SU-DHL-6 (cell line): ENCODE measurements around the gene CFB.

Experiments used
- H2AFZ ChIP-seq: fragments of 200-600 bp; sonication (generic); 2 replicates; pipeline ENCODE4 v1.6.1; 2014; ENCODE audit warnings: low read depth, mild to moderate bottlenecking, moderate library complexity, mixed read lengths, antibody characterized with exemption, low read length; ENCODE audit not compliant: severe bottlenecking
- H3F3A ChIP-seq: fragments of 200-600 bp; shearing (Covaris generic); 2 replicates; pipeline ENCODE4 v1.6.0; 2016; ENCODE audit warnings: antibody characterized with exemption, mild to moderate bottlenecking; ENCODE audit not compliant: insufficient read depth
- H3K27ac ChIP-seq: fragments of 200-600 bp; sonication (generic); 2 replicates; pipeline ENCODE4 v1.5.1; 2016; ENCODE audit warnings: low read depth, mild to moderate bottlenecking, low read length, moderate library complexity, mixed read lengths
- H3K27me3 ChIP-seq: fragments of 200-600 bp; sonication (generic), shearing (Covaris generic); 2 replicates; pipeline ENCODE4 v1.6.0; 2014; ENCODE audit warnings: mild to moderate bottlenecking, low read length
- H3K36me3 ChIP-seq: fragments of 200-600 bp; sonication (generic); 2 replicates; pipeline ENCODE4 v1.6.1; 2014; ENCODE audit warnings: mild to moderate bottlenecking, low read length, mixed read lengths
- H3K4me2 ChIP-seq: fragments of 300-600, 200-600 bp; shearing (Covaris generic), sonication (generic); 2 replicates; pipeline ENCODE4 v1.6.0; 2014; ENCODE audit warnings: low read length, low read depth, mild to moderate bottlenecking; ENCODE audit not compliant: poor library complexity, severe bottlenecking
- H3K4me3 ChIP-seq: fragments of 200-600 bp; sonication (generic); 2 replicates; pipeline ENCODE4 v1.5.1; 2014; ENCODE audit warnings: antibody characterized with exemption, low read length, mild to moderate bottlenecking, mixed read lengths; ENCODE audit not compliant: insufficient read depth, poor library complexity, severe bottlenecking
- H3K79me2 ChIP-seq: fragments of 200-600 bp; sonication (generic); 2 replicates; pipeline ENCODE4 v1.6.1; 2014; ENCODE audit warnings: mild to moderate bottlenecking, low read length, moderate library complexity; ENCODE audit not compliant: insufficient read depth
- H3K9ac ChIP-seq: fragments of 200-600 bp; sonication (generic); 2 replicates; pipeline ENCODE4 v1.7.0; 2014; ENCODE audit warnings: mild to moderate bottlenecking, low read length
- H3K9me2 ChIP-seq: fragments of 200-600 bp; sonication (generic); replicated peaks from 2 replicates; pipeline ENCODE4 v1.6.1; 2014; ENCODE audit warnings: low read length; ENCODE audit not compliant: insufficient read depth
- H3K9me3 ChIP-seq: fragments of 200-600 bp; sonication (generic); 2 replicates; pipeline ENCODE4 v1.6.1; 2014; ENCODE audit warnings: low read length, mixed read lengths; ENCODE audit not compliant: insufficient read depth
- H4K20me1 ChIP-seq: fragments of 200-600 bp; sonication (generic); 2 replicates; pipeline ENCODE4 v1.6.1; 2014; ENCODE audit warnings: low read depth, mild to moderate bottlenecking, antibody characterized with exemption, low read length, moderate library complexity, mixed read lengths
- EZH2phosphoT487 ChIP-seq: fragments of 200-600 bp; sonication (generic), shearing (Covaris generic); conservative IDR thresholded peaks from 2 replicates; pipeline ENCODE4 v1.6.1; 2018; ENCODE audit warnings: mild to moderate bottlenecking, antibody characterized with exemption, low read length, moderate library complexity, mixed read lengths
- TF ChIP-seq, protein P1 (sequence below): fragments of 200-600 bp; sonication (generic); IDR thresholded peaks from one replicate; pipeline ENCODE4 v1.5.1; 2017; ENCODE audit warnings: antibody characterized with exemption, mild to moderate bottlenecking, low read length, moderate library complexity; ENCODE audit not compliant: insufficient read depth, poor library complexity, severe bottlenecking

The CFB gene

DNA sequence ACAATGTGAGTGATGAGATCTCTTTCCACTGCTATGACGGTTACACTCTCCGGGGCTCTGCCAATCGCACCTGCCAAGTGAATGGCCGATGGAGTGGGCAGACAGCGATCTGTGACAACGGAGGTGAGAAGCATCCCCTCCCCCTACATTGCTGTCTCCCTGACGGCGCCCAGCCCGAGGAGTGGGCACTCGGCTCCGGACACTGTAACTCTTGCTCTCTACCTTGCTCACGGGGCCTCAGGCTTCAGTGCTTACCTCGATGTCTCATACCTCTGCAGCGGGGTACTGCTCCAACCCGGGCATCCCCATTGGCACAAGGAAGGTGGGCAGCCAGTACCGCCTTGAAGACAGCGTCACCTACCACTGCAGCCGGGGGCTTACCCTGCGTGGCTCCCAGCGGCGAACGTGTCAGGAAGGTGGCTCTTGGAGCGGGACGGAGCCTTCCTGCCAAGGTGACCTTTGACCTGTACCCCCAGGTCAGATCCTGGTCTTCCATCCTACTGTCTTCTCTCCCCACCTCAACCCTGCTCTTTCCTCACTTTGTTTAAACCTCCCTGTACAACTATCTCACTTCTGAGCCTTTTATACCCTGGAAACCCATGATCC, 1.3 kb downstream of the CFB start:
- H3K4me2 ChIP-seq = no peak overlapping the region
- H3F3A ChIP-seq = no peaks in the 10 kb centered on the region
- no peaks in the 10 kb centered on the region for H3K79me2 ChIP-seq
- TF ChIP-seq EZH2phosphoT487 = no peak
- TF ChIP-seq, protein P1, sequence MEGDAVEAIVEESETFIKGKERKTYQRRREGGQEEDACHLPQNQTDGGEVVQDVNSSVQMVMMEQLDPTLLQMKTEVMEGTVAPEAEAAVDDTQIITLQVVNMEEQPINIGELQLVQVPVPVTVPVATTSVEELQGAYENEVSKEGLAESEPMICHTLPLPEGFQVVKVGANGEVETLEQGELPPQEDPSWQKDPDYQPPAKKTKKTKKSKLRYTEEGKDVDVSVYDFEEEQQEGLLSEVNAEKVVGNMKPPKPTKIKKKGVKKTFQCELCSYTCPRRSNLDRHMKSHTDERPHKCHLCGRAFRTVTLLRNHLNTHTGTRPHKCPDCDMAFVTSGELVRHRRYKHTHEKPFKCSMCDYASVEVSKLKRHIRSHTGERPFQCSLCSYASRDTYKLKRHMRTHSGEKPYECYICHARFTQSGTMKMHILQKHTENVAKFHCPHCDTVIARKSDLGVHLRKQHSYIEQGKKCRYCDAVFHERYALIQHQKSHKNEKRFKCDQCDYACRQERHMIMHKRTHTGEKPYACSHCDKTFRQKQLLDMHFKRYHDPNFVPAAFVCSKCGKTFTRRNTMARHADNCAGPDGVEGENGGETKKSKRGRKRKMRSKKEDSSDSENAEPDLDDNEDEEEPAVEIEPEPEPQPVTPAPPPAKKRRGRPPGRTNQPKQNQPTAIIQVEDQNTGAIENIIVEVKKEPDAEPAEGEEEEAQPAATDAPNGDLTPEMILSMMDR = no peak
- H3K9me2 ChIP-seq = no peaks in the 10 kb centered on the region
- no peak overlapping the region for H3K27ac ChIP-seq
- no peaks in the 10 kb centered on the region for H3K27me3 ChIP-seq
- H4K20me1 ChIP-seq = no peaks in the 10 kb centered on the region
- H2AFZ ChIP-seq = no peak overlapping the region
- H3K9ac ChIP-seq = no peak overlapping the region
- H3K4me3 ChIP-seq = no peak overlapping the region
- no peaks in the 10 kb centered on the region for H3K36me3 ChIP-seq
- no peaks in the 10 kb centered on the region for H3K9me3 ChIP-seq

DNA sequence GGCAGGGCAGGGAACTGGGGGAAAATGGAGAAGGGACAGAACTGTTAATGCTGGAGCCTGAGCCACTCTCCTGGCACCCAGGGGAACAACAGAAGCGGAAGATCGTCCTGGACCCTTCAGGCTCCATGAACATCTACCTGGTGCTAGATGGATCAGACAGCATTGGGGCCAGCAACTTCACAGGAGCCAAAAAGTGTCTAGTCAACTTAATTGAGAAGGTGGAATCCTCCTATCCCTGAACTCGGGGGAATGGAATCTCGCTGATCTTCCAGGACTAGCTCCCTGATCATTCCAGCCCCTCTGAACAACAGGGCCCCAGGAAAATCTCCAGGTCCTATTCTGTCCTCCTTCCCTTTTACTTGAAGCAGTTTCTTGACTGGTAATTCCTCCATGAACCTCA, 2.0 kb downstream of the CFB start:
- Histone ChIP-seq H3F3A (no peaks in the 10 kb centered on the region), H3K9me3 (no peaks in the 10 kb centered on the region), H2AFZ (no peak overlapping the region), H3K9me2 (no peaks in the 10 kb centered on the region), H3K79me2 (no peaks in the 10 kb centered on the region), H3K27me3 (no peaks in the 10 kb centered on the region), H3K9ac (no peak overlapping the region), H3K27ac (no peak overlapping the region), H3K4me3 (no peak overlapping the region), H3K36me3 (no peaks in the 10 kb centered on the region), H3K4me2 (no peak overlapping the region), H4K20me1 (no peaks in the 10 kb centered on the region)
- TF ChIP-seq EZH2phosphoT487 = no peak
- TF ChIP-seq, protein P1 = no peak

DNA sequence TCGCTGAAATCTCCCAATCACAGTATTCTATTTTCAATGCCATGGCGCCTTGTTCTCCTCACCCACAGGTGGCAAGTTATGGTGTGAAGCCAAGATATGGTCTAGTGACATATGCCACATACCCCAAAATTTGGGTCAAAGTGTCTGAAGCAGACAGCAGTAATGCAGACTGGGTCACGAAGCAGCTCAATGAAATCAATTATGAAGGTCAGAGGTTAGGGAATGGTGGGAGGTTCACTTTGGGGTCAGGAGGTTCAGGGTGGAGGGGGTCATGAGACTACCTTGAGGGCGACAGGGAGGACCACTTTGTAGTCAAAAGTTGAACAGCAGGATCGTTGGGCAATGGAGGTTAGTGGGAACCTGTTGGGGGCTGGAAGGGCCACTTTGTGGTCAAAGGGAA, 2.4 kb downstream of the CFB start:
- Histone ChIP-seq H3K36me3 (no peaks in the 10 kb centered on the region), H3K4me2 (no peak overlapping the region), H3K27ac (no peak overlapping the region), H3K79me2 (no peaks in the 10 kb centered on the region), H3F3A (no peaks in the 10 kb centered on the region), H3K9ac (no peak overlapping the region), H3K9me3 (no peaks in the 10 kb centered on the region), H3K4me3 (no peak overlapping the region), H2AFZ (no peak overlapping the region), H4K20me1 (no peaks in the 10 kb centered on the region), H3K9me2 (no peaks in the 10 kb centered on the region), H3K27me3 (no peaks in the 10 kb centered on the region)
- TF ChIP-seq, protein P1 = no peak
- no peak for TF ChIP-seq EZH2phosphoT487
